Skeletal muscle tissue (tissue), 4 donors: ENCODE data around the gene ANKRD17. TPM values are rescaled to one million over a fixed set of nuclear protein-coding genes. Genes with fewer than 3 reads are reported as not detected.

Experiments used
- H3K27ac ChIP-seq: one replicate; pipeline ENCODE4 v1.7.0; 2013; ENCODE audit warnings: mild to moderate bottlenecking, low read depth, low read length, inconsistent platforms
- H3K27me3 ChIP-seq, 3 donors: one replicate each; pipeline ENCODE4 v1.7.0; 2013; ENCODE audit warnings: low read length in 3 of 3; ENCODE audit not compliant: control insufficient read depth in 3 of 3, insufficient read depth in 3 of 3
- H3K36me3 ChIP-seq, 3 donors: one replicate each; pipeline ENCODE4 v1.7.0; 2013; ENCODE audit warnings: low read length in 3 of 3; ENCODE audit not compliant: control insufficient read depth in 3 of 3, insufficient read depth in 3 of 3
- H3K4me1 ChIP-seq, 3 donors: one replicate each; pipeline ENCODE4 v1.7.0; 2013; ENCODE audit warnings: low read length in 3 of 3, mild to moderate bottlenecking in 3 of 3; ENCODE audit not compliant: control insufficient read depth in 3 of 3, insufficient read depth in 3 of 3
- H3K4me3 ChIP-seq, 3 donors: one replicate each; pipeline ENCODE4 v1.7.0; 2013; ENCODE audit warnings: low read length in 3 of 3
- H3K9ac ChIP-seq, 3 donors: one replicate each; pipeline ENCODE4 v1.7.0; 2013; ENCODE audit warnings: low read length in 3 of 3, mild to moderate bottlenecking in 3 of 3, moderate library complexity in 2 of 3, low read depth in 1 of 3
- H3K9me3 ChIP-seq, 3 donors: one replicate each; pipeline ENCODE4 v1.7.0; 2013; ENCODE audit warnings: low read length in 3 of 3; ENCODE audit not compliant: control insufficient read depth in 3 of 3
- total RNA-seq: library from RNA; depleted of rRNA; stranded (reverse); fragments of >200 nt; gene quantifications from one replicate; pipeline ENCODE4 v1.2.3, GENCODE V29; 2014
- donor health status: Osteomylitis.

ANKRD17 gene
- total RNA-seq, 1 donor from 2014 or later: 46.4 TPM

DNA sequence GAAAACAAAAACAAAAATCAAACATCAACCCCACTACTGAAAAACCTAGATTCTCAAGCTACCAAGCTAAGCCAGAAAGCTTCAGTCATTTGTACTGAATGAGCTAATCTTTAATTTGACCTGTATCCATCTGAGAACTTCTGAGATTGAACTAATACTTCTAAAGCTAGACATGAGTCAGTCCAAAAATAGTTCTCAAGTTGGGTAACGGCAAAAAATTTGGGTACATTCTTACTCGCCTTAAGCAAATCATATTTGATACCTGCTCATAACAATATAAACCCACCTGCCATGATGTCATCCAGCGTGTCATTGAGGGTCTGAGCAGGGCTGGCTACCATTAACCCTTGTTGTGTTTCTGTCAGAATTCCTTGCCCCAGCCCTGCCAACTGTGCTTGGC lies 119.4 kb downstream of the ANKRD17 start:
- H3K27me3 ChIP-seq: no peaks in the 10 kb centered on the region
- H3K4me1 ChIP-seq: peaks cover 0 to 5% (median 0%) of the 10 kb centered on the region in 3 donors
- no peak overlapping the region for H3K9ac ChIP-seq
- no peak overlapping the region for H3K27ac ChIP-seq
- no peak overlapping the region for H3K4me3 ChIP-seq
- H3K36me3 ChIP-seq: peaks cover 13 to 47% (median 34%) of the 10 kb centered on the region in 3 donors
- no peaks in the 10 kb centered on the region for H3K9me3 ChIP-seq

DNA sequence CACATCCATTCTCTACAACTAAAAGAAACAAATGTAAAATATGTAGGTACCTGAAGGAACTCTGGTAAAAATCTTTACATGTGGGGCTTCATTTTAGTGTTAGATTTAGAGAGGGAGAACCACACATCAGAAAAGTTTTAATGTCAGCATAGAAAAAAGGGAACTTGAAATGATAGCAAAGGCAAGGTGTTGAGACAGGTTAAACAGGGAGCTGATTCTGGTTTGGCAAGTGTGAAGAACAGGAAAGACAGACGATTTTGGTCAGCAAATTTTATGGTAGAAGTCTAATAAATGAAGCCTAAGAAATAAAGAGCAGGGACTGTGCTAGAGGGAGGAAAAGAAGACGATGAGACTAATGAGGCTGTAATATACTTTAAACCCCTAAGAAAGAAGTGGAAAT lies 121.5 kb downstream of the ANKRD17 start:
- no peak overlapping the region for H3K4me3 ChIP-seq
- H3K9me3 ChIP-seq: no peaks in the 10 kb centered on the region
- H3K9ac ChIP-seq: no peak overlapping the region
- peaks cover 0 to 5% (median 0%) of the 10 kb centered on the region in 3 donors for H3K4me1 ChIP-seq
- H3K36me3 ChIP-seq: peaks cover 8 to 36% (median 30%) of the 10 kb centered on the region in 3 donors
- H3K27me3 ChIP-seq: no peaks in the 10 kb centered on the region
- H3K27ac ChIP-seq: no peak overlapping the region

DNA sequence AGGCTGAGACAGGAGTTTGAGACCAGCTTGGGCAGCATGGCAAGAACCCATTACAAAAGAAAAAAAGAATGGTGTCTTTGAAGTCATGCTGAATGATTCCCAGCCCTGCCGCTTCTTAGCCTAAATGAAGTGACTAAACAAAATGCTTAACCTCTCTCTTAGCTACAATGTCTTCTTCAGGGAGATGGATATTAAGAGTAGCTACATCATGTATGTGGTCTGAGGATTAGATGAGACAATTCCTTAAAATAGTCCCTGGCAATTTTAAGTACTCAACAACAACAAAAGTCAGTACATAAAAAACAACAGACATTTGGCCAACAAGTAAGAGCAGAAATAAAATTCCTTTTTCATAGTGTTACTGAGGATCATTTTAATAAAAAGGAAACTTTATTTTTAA lies 124.8 kb downstream of the ANKRD17 start:
- Histone ChIP-seq H3K9ac (no peak overlapping the region), H3K9me3 (no peaks in the 10 kb centered on the region), H3K27ac (peak overlapping the region; percentile 8), H3K4me1 (no peaks in the 10 kb centered on the region), H3K36me3 (peaks cover 0 to 19% (median 14%) of the 10 kb centered on the region in 3 donors), H3K4me3 (no peak overlapping the region), H3K27me3 (no peaks in the 10 kb centered on the region)

DNA sequence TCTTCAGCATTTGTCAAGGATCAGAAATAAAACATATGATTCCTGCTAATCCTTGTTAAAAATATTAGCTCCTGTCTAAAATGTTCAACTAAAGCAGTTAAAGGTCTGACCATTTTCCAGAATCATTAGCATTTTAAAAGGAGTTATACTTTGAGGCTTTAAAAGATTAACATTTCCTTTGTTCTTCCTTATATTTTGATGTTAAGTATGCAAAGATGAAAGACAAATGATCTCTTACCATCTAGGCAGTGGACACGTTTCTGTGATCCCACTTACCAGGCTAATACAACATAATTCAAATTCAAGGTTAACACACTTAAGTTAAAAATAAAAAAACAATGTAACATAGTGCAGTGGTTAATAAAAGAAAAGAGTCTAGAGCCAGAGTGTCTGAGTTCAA lies 127.3 kb downstream of the ANKRD17 start:
- Histone ChIP-seq H3K36me3 (peaks cover 0 to 19% (median 9%) of the 10 kb centered on the region in 3 donors), H3K9me3 (no peaks in the 10 kb centered on the region)

DNA sequence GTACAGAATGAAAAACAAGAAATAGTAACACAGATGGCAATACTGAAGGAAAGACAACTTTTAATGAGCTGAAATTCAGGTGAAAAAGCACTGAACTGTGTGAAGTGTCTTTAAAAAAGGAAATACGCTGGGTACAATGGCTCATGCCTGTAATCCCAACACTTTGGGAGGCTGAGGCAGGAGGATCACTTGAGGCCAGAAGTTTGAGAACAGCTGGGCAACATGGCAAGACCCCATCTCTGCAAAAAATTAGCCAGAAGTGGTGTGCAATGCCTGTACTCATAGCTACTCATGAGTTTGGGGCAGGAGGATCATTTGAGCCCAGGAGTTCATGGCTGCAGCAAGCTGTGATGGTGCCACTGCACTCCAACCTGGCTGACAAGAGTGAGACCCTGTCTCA lies 129.3 kb downstream of the ANKRD17 start:
- H3K4me3 ChIP-seq: no peak overlapping the region
- H3K9me3 ChIP-seq: no peaks in the 10 kb centered on the region
- no peaks in the 10 kb centered on the region for H3K4me1 ChIP-seq
- H3K27ac ChIP-seq: no peak overlapping the region
- peaks cover 5 to 23% (median 14%) of the 10 kb centered on the region in 3 donors for H3K36me3 ChIP-seq
- no peaks in the 10 kb centered on the region for H3K27me3 ChIP-seq
- H3K9ac ChIP-seq: no peak overlapping the region

More for the DNA sequence above, 127.3 kb downstream of the ANKRD17 start:
- Histone ChIP-seq H3K27me3 (no peaks in the 10 kb centered on the region), H3K27ac (no peak overlapping the region), H3K4me1 (no peaks in the 10 kb centered on the region), H3K9ac (no peak overlapping the region), H3K4me3 (no peak overlapping the region)

DNA sequence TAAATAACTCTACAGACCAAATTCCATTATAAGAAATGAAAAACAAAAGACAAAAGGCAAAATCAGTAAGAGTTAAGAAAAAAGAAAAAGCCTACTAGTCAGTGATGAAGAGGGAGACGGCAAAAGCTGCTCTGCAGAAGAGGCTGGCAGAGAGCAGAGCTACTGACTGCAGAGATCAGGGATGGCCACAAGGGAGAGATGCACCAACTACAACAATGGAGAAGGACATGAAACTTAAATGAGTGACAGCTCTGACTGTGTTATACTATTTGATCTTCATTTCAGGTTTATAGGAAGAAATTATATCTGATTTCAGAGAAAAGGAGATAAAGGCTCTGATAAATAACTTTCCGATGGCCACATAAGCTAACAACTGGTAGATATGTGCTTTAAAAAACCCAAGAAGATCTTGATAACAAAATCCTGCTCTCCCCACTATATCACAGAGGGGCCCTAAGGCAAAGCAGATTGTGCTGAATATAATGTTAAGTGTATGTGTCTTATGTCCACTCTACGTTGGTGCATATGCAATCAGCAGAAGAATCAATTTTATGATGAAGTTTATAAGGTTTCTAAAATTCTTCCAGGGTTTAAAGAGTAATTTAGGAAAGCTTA lies 130.7 kb downstream of the ANKRD17 start:
- H3K4me1 ChIP-seq: no peaks in the 10 kb centered on the region
- no peaks in the 10 kb centered on the region for H3K9me3 ChIP-seq
- H3K4me3 ChIP-seq: no peak overlapping the region
- no peak overlapping the region for H3K9ac ChIP-seq
- no peaks in the 10 kb centered on the region for H3K27me3 ChIP-seq
- H3K27ac ChIP-seq: no peak overlapping the region
- peaks cover 5 to 23% (median 18%) of the 10 kb centered on the region in 3 donors for H3K36me3 ChIP-seq

DNA sequence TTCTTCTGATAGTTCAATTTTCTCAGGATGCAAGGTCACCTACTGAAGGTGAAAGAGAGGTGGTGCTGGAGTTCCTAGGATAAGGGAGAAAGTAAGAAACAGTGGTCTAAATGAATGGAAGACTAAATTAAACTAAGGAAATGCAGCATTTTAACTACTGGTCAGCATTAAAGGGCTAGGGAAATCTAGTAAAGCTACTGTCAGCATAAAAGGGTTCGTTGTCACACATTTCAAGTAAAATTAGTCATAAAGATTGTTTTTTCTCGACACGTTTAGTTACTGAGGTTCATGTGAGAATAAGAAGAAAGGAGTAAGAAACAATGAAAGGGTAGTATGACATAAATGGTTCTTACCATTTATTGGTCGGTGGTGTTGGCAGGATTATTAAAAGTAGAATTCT lies 149.1 kb downstream of the ANKRD17 start:
- Histone ChIP-seq H3K4me3 (no peak overlapping the region), H3K27ac (no peak overlapping the region), H3K36me3 (peaks cover 2 to 37% (median 32%) of the 10 kb centered on the region in 3 donors), H3K27me3 (no peaks in the 10 kb centered on the region), H3K9me3 (no peaks in the 10 kb centered on the region), H3K4me1 (no peaks in the 10 kb centered on the region), H3K9ac (no peak overlapping the region)

DNA sequence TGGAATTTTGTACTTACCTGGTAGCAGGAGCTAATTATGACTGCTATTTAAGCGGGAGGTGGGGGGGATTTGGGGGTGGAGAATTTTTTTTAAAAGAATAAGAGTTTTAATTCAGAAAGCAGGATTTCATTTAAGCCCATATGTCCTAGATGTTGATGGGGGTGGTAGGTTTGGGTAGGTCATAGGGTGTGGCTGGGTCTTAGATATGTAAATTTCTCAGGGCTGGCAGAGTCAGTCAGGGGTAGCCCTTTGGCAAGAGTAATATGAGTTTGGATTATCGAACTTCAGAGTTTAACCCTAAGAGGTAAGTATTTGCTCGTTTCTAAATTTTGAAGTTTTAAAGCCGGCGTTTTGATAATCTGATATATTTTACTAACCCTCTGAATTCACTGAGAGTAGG lies 153.9 kb downstream of the ANKRD17 start:
- Histone ChIP-seq H3K36me3 (peaks cover 11 to 39% (median 35%) of the 10 kb centered on the region in 3 donors), H3K9ac (no peak overlapping the region), H3K4me1 (no peaks in the 10 kb centered on the region), H3K9me3 (no peaks in the 10 kb centered on the region), H3K27ac (no peak overlapping the region), H3K27me3 (no peaks in the 10 kb centered on the region), H3K4me3 (no peak overlapping the region)

DNA sequence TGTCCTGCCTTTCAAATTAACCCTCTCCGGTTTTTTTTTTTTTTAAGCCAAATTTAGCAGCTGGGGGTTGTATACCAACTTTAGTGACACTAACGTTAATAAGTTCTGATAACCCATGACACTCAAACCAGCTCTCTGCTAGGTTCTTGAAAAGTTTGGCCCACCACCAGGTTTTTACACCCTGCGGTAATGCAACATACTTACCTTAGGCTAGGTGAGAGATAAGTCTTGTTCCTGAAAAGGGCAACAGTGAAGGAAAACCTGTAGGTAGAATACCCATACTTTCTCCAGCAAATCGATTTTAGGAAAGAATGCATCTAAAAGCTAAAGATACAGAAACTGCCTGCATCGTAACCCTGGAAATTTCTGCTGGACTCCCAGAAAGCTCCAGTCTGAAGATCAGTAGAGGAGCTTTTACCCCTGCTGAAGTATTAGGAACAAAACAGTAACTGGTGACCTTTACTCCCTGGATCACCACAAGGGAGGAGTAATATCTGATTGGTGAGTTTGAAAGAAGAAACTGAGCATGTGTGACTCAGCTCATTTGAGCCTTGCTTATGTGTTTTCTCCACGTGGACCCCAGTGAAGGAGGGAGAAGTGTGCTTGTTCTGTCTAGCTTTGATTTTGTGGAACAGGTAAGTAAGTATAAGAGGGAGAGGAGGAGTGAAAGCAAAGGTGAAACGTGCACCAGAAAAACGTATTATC lies 154.6 kb downstream of the ANKRD17 start:
- Histone ChIP-seq H3K9me3 (no peaks in the 10 kb centered on the region), H3K4me3 (no peak overlapping the region), H3K4me1 (no peaks in the 10 kb centered on the region), H3K27me3 (no peaks in the 10 kb centered on the region), H3K27ac (no peak overlapping the region), H3K9ac (no peak overlapping the region), H3K36me3 (peaks cover 15 to 40% (median 33%) of the 10 kb centered on the region in 3 donors)

DNA sequence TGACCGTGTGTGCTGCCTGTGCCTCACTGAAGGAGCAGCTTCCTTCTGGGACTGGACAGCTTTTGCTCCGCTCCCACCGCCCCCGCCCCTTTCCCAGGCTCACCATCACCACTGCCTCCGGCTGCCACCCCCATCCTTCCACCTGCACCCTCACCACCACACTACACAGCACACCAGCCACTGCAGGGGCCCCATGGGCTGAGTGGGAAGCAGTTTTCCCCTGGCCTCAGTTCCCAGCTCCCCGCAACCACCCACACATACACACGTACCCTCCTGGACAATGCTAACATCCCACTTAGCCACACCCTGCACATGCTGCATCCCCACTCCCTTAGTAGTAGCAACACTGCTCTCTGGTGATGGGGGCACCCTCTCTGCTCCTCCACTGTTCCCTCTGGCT lies 159.5 kb downstream of the ANKRD17 start:
- H3K9me3 ChIP-seq: no peaks in the 10 kb centered on the region
- no peaks in the 10 kb centered on the region for H3K4me1 ChIP-seq
- H3K27ac ChIP-seq: no peak overlapping the region
- H3K9ac ChIP-seq: no peak overlapping the region
- H3K4me3 ChIP-seq: no peak overlapping the region
- no peaks in the 10 kb centered on the region for H3K27me3 ChIP-seq
- peaks cover 22 to 45% (median 44%) of the 10 kb centered on the region in 3 donors for H3K36me3 ChIP-seq
